H1 (cell line): ENCODE measurements around the gene STAT5A. TPM values are rescaled to one million over a fixed set of nuclear protein-coding genes. Genes with fewer than 3 reads are reported as not detected.

Experiments used
- CTCF ChIA-PET: fragments of 300-600 bp; sonication (Branson Sonifier 250); formaldehyde crosslinking; loops from one replicate; lab custom pipeline; 2021; ENCODE audit not compliant: partially characterized antibody; lab: Charles Lee
- POLR2A ChIA-PET: fragments of 300-600 bp; sonication (Branson Sonifier 250); formaldehyde crosslinking; loops from one replicate; lab custom pipeline; 2021; ENCODE audit warnings: inconsistent platforms; ENCODE audit not compliant: partially characterized antibody; lab: Charles Lee
- DNase-seq, 2 experiments: peaks; one replicate each; pipeline versions ENCODE4 v3.0.0 to v3.0.0-alpha.2; 2010 to 2022; ENCODE audit warnings: low spot score in 2 of 2, low read depth in 1 of 2, mixed read lengths in 1 of 2
- FAIRE-seq: peaks from 2 replicates; lab custom pipeline; 2011; peaks lifted over from hg19 to GRCh38; lab: Jason Lieb, UNC
- H2AFZ ChIP-seq: 2 replicates; pipeline ENCODE4 v1.8.1; 2012; ENCODE audit warnings: low read length, inconsistent platforms
- H2AK5ac ChIP-seq: 2 replicates; pipeline ENCODE4 v1.6.1; 2013; ENCODE audit warnings: low read depth, low read length
- H2BK120ac ChIP-seq: replicated peaks from 2 replicates; pipeline ENCODE3; 2013; ENCODE audit warnings: low read depth, low read length, inconsistent platforms
- H2BK12ac ChIP-seq: 2 replicates; pipeline ENCODE4 v1.6.1; 2013; ENCODE audit warnings: low read depth, low read length
- H2BK15ac ChIP-seq: 2 replicates; pipeline ENCODE4 v1.6.1; 2013; ENCODE audit warnings: low read length
- H2BK20ac ChIP-seq: 2 replicates; pipeline ENCODE4 v1.6.1; 2013; ENCODE audit warnings: low read length
- H2BK5ac ChIP-seq: 2 replicates; pipeline ENCODE4 v1.6.1; 2013; ENCODE audit warnings: low read depth, low read length
- H3K14ac ChIP-seq: 2 replicates; pipeline ENCODE4 v1.6.1; 2013; ENCODE audit warnings: inconsistent platforms; ENCODE audit not compliant: insufficient read length
- H3K18ac ChIP-seq: 2 replicates; pipeline ENCODE4 v1.6.1; 2013; ENCODE audit warnings: low read length; ENCODE audit errors: extremely low read depth
- H3K23ac ChIP-seq: 2 replicates; pipeline ENCODE4 v1.6.1; 2013; ENCODE audit warnings: inconsistent platforms; ENCODE audit not compliant: insufficient read length
- H3K23me2 ChIP-seq: 2 replicates; pipeline ENCODE4 v1.6.1; 2013; ENCODE audit warnings: low read depth, low read length
- H3K27ac ChIP-seq: 2 replicates; pipeline ENCODE4 v1.6.1; 2011; ENCODE audit warnings: low read depth, low read length, inconsistent platforms
- H3K27me3 ChIP-seq, 4 experiments: replicated peaks in 1 of 4; 1 replicate in 1 of 4; 2 replicates in 3 of 4; pipeline versions ENCODE4 v1.6.1 to v1.8.1; 2011 to 2013; ENCODE audit warnings: low read length in 3 of 4, mild to moderate bottlenecking in 3 of 4, inconsistent platforms in 2 of 4, mixed read lengths in 2 of 4, moderate library complexity in 1 of 4; ENCODE audit not compliant: control insufficient read depth in 3 of 4, insufficient read depth in 3 of 4; ENCODE audit errors: extremely low read depth in 1 of 4
- H3K36me3 ChIP-seq, 4 experiments: 2 replicates each; pipeline versions ENCODE4 v1.6.1 to v1.8.1; 2011 to 2013; ENCODE audit warnings: mild to moderate bottlenecking in 4 of 4, low read length in 3 of 4, moderate library complexity in 2 of 4, control low read depth in 1 of 4, inconsistent platforms in 1 of 4; ENCODE audit not compliant: insufficient read depth in 4 of 4, control insufficient read depth in 2 of 4
- H3K4ac ChIP-seq: replicated peaks from 2 replicates; pipeline ENCODE3; 2013; ENCODE audit warnings: low read length, low read depth, mixed read lengths, inconsistent platforms; ENCODE audit not compliant: insufficient read length
- H3K4me1 ChIP-seq, 4 experiments: replicated peaks in 1 of 4; 1 replicate in 1 of 4; 2 replicates in 3 of 4; pipeline versions ENCODE4 v1.6.1 to v1.8.1; 2011 to 2013; ENCODE audit warnings: low read length in 3 of 4, inconsistent platforms in 2 of 4, mixed read lengths in 1 of 4; ENCODE audit not compliant: insufficient read depth in 4 of 4, control insufficient read depth in 3 of 4
- H3K4me2 ChIP-seq, 2 experiments: 2 replicates each; pipeline versions ENCODE4 v1.6.1 to v1.8.1; 2011 to 2013; ENCODE audit warnings: low read depth in 2 of 2, low read length in 2 of 2, control low read depth in 1 of 2, inconsistent platforms in 1 of 2, mild to moderate bottlenecking in 1 of 2; ENCODE audit not compliant: insufficient read depth in 1 of 2
- H3K4me3 ChIP-seq, 4 experiments: fragments of 200-600, 300-600 bp in 1 of 4; sonication (generic), shearing (Covaris generic), sonication (Bioruptor Twin) in 1 of 4; 2 replicates each; pipeline versions ENCODE4 v1.5.1 to v1.8.1; 2011 to 2016; ENCODE audit warnings: low read length in 4 of 4, low read depth in 3 of 4, control low read depth in 2 of 4, inconsistent platforms in 2 of 4, mild to moderate bottlenecking in 2 of 4, mixed read lengths in 1 of 4, moderate library complexity in 1 of 4; ENCODE audit not compliant: insufficient read depth in 2 of 4; ENCODE audit errors: extremely low read depth in 1 of 4
- H3K56ac ChIP-seq: replicated peaks from 2 replicates; pipeline ENCODE3; 2013; ENCODE audit warnings: low read depth, mild to moderate bottlenecking, mixed read lengths, low read length, inconsistent platforms; ENCODE audit not compliant: insufficient read length
- H3K79me1 ChIP-seq: 2 replicates; pipeline ENCODE4 v1.6.1; 2013; ENCODE audit warnings: low read depth, low read length, control low read depth
- H3K79me2 ChIP-seq, 2 experiments: 2 replicates each; pipeline versions ENCODE4 v1.6.1 to v1.8.1; 2012 to 2013; ENCODE audit warnings: low read length in 2 of 2, mild to moderate bottlenecking in 2 of 2, inconsistent platforms in 1 of 2; ENCODE audit not compliant: insufficient read depth in 2 of 2, control insufficient read depth in 1 of 2
- H3K9ac ChIP-seq, 4 experiments: replicated peaks in 1 of 4; 1 replicate in 1 of 4; 2 replicates in 3 of 4; pipeline versions ENCODE4 v1.6.1 to v1.8.1; 2011 to 2013; ENCODE audit warnings: low read depth in 3 of 4, low read length in 3 of 4, control low read depth in 2 of 4, mild to moderate bottlenecking in 2 of 4, moderate library complexity in 2 of 4, inconsistent platforms in 1 of 4; ENCODE audit errors: extremely low read depth in 1 of 4
- H3K9me3 ChIP-seq, 2 experiments: 2 replicates each; pipeline versions ENCODE4 v1.6.1 to v1.8.1; 2012 to 2013; ENCODE audit warnings: mild to moderate bottlenecking in 2 of 2, moderate library complexity in 2 of 2, control low read depth in 1 of 2, inconsistent platforms in 1 of 2, low read depth in 1 of 2, low read length in 1 of 2, mixed read lengths in 1 of 2; ENCODE audit not compliant: insufficient read depth in 2 of 2
- H4K20me1 ChIP-seq, 2 experiments: replicated peaks in 1 of 2; 2 replicates each; pipeline versions ENCODE3 to v1.8.1; 2011 to 2013; ENCODE audit warnings: inconsistent platforms in 2 of 2, low read length in 2 of 2, mild to moderate bottlenecking in 1 of 2; ENCODE audit not compliant: insufficient read depth in 2 of 2, control insufficient read depth in 1 of 2
- H4K5ac ChIP-seq: 2 replicates; pipeline ENCODE4 v1.6.1; 2013; ENCODE audit warnings: low read length, low read depth, mixed read lengths, inconsistent platforms; ENCODE audit not compliant: insufficient read length
- H4K8ac ChIP-seq: 2 replicates; pipeline ENCODE4 v1.8.0; 2013; ENCODE audit warnings: mild to moderate bottlenecking, moderate library complexity, low read length, inconsistent platforms; ENCODE audit not compliant: insufficient read depth; ENCODE audit errors: extremely low read depth
- H4K91ac ChIP-seq: replicated peaks from 2 replicates; pipeline ENCODE3; 2013; ENCODE audit warnings: low read length, mixed read lengths, inconsistent platforms; ENCODE audit not compliant: insufficient read length
- JUN ChIP-seq: IDR thresholded peaks from 2 replicates; pipeline ENCODE4 v1.6.1; 2011; ENCODE audit warnings: low read depth, mild to moderate bottlenecking, improper control_type of control experiment, low read length
- KDM5A ChIP-seq: fragments of 200-600 bp; IDR thresholded peaks from 2 replicates; pipeline ENCODE4 v1.7.1; 2012; ENCODE audit warnings: mild to moderate bottlenecking, low read length, inconsistent platforms, mixed read lengths
- PHF8 ChIP-seq: fragments of 200-600 bp; sonication (generic); conservative IDR thresholded peaks from 2 replicates; pipeline ENCODE4 v1.7.1; 2012; ENCODE audit warnings: low read depth, mild to moderate bottlenecking, inconsistent platforms, low read length, moderate library complexity
- POU5F1 ChIP-seq: IDR thresholded peaks from 2 replicates; pipeline ENCODE4 v1.6.1; 2011; ENCODE audit warnings: low read depth, mild to moderate bottlenecking, low read length, moderate library complexity
- RAD21 ChIP-seq, 2 experiments: IDR thresholded peaks in 1 of 2; conservative IDR thresholded peaks in 1 of 2; 2 replicates each; pipeline ENCODE4 v1.6.1; 2011; ENCODE audit warnings: low read depth in 2 of 2, low read length in 2 of 2, improper control_type of control experiment in 1 of 2, inconsistent platforms in 1 of 2, mild to moderate bottlenecking in 1 of 2, moderate library complexity in 1 of 2
- RBBP5 ChIP-seq: IDR thresholded peaks from 2 replicates; pipeline ENCODE4 v1.7.1; 2012; ENCODE audit warnings: low read depth, mild to moderate bottlenecking, inconsistent platforms, low read length, moderate library complexity, borderline replicate concordance
- TCF12 ChIP-seq: IDR thresholded peaks from 2 replicates; pipeline ENCODE4 v1.6.1; 2011; ENCODE audit warnings: low read depth, mild to moderate bottlenecking, low read length
- TEAD4 ChIP-seq: IDR thresholded peaks from 2 replicates; pipeline ENCODE4 v1.6.1; 2012; ENCODE audit warnings: low read depth, low read length, inconsistent platforms, mixed read lengths
- YY1 ChIP-seq: IDR thresholded peaks from 2 replicates; pipeline ENCODE4 v1.6.1; 2011; ENCODE audit warnings: low read depth, mild to moderate bottlenecking, low read length
- WGBS, 2 experiments: shearing (Covaris generic) in 1 of 2; methylation state at CpG; one replicate each; pipeline versions ENCODE4 v1.1.6 to v1.1.7; 2013 to 2015; ENCODE audit warnings: low lambda C conversion rate in 2 of 2, mixed read lengths in 2 of 2, inconsistent platforms in 1 of 2, low coverage in 1 of 2, missing lambda C conversion rate in 1 of 2; ENCODE audit not compliant: insufficient replicate concordance in 2 of 2, insufficient coverage in 1 of 2, insufficient read length in 1 of 2; ENCODE audit errors: extremely low coverage in 1 of 2, missing lambda C conversion rate in 1 of 2; 5-methylcytosine and 5-hydroxymethylcytosine counted together
- polyA plus RNA-seq, 7 experiments: library from polyadenylated mRNA; depleted of rRNA in 3 of 7; stranded (reverse) in 5 of 7; unstranded in 2 of 7; fragments of >200 nt in 5 of 7; fragments of 200-250 nt in 2 of 7; gene quantifications; 1 replicate in 5 of 7; 2 replicates in 1 of 7; 4 replicates in 1 of 7; pipeline versions ENCODE4 v1.2.1 to v1.2.3, GENCODE V29; 2011 to 2013; ENCODE audit warnings: missing spikeins in 2 of 7, mixed read lengths in 2 of 7
- total RNA-seq: library from RNA; stranded (reverse); fragmentation: NEBNext Ultra II Directional; extraction: Animal tissue kit (Norgen Biotek cat#: 25700); gene quantifications from 2 replicates; pipeline ENCODE4 v1.2.1, GENCODE V29; 2021
- TF ChIP-seq, protein P1 (sequence below): IDR thresholded peaks from 2 replicates; pipeline ENCODE4 v1.6.1; 2012; ENCODE audit warnings: inconsistent platforms

Gene STAT5A
- total and polyA plus RNA-seq, 2 of the 8 experiments (the other 6 are each of a cell fraction or from before 2014, with no cell fraction given) = 4.2 to 5.4 TPM

DNA sequence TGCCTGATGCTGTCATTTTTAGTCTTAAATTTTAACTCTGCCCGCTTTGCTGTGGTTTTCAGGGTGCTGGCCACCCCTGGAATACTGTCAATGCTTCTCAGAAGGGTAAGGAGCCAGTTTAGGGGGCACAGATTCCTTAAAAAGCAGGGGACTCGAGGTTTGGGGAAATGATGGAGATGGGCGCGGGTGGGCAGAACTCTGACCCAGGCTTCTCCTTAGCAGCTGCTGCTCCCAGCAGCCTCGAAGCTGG, 23.7 kb downstream of the STAT5A start:
- Histone ChIP-seq H2AFZ (no peak overlapping the region), H2BK5ac (no peak overlapping the region), H4K5ac (no peak overlapping the region), H3K56ac (no peak overlapping the region), H3K27ac (no peak overlapping the region), H3K36me3 (peaks cover 2 to 19% (median 15%) of the 10 kb centered on the region in 4 experiments; a peak in 6 of 8 replicates), H3K79me2 (no peaks in the 10 kb centered on the region), H3K18ac (peak overlapping the region; percentile 19; the same call in 1 of the 2 replicates), H3K23me2 (no peaks in the 10 kb centered on the region), H4K8ac (no peak overlapping the region), H2BK15ac (no peak overlapping the region), H2BK20ac (no peak overlapping the region), H4K91ac (no peak overlapping the region), H3K27me3 (no peaks in the 10 kb centered on the region), H3K4me3 (peak overlapping the region in 3 of 4 experiments; percentile 13 to 46 (median 26); a peak in 3 of 8 replicates), H2BK12ac (no peak overlapping the region), H2AK5ac (no peak overlapping the region), H3K23ac (no peak overlapping the region), H3K4ac (no peak overlapping the region), H3K79me1 (no peaks in the 10 kb centered on the region; the same call in 1 of the 2 replicates), H3K4me2 (peak overlapping the region in 1 of 2 experiments; percentile 64; a peak in 2 of 4 replicates), H4K20me1 (peaks cover 0 to 3% of the 10 kb centered on the region in 2 experiments), H3K9me3 (no peaks in the 10 kb centered on the region), H2BK120ac (no peak overlapping the region), H3K4me1 (peaks cover 5 to 20% (median 8%) of the 10 kb centered on the region in 4 experiments; a peak in 6 of 7 replicates), H3K14ac (no peak overlapping the region), H3K9ac (no peak overlapping the region)
- ChIA-PET POLR2A (interaction anchor here (0.9 to 4.8 kb wide), 12 partner anchors 11 to 202 kb away, joined by 3 to 33 read pairs (median 4); partner anchors contain the start of genes STAT3 and STAT5A), CTCF (interaction anchor here (0.5 to 24.6 kb wide), 15 partner anchors 10 to 607 kb away, joined by 3 to 542 read pairs (median 3); no protein-coding TSS in a partner anchor)
- 60% methylated on average over 2 of the region's 5 CpGs; no CpG with 5 or more reads in 1 of the 2 experiments for WGBS, 2 experiments
- FAIRE-seq (no peak), DNase-seq (no peak)
- TF ChIP-seq JUN (no peak), KDM5A (no peak), TCF12 (no peak), RAD21 (IDR thresholded peaks at IDR 0.05 in 1 of 2, conservative IDR thresholded peaks at IDR 0.05 in 1 of 2; ENCODE audit: low read depth in 2 of 2, low read length in 2 of 2) (no peak), RBBP5 (no peak), PHF8 (no peak), POU5F1 (no peak), TEAD4 (no peak), YY1 (no peak)
- TF ChIP-seq, protein P1, sequence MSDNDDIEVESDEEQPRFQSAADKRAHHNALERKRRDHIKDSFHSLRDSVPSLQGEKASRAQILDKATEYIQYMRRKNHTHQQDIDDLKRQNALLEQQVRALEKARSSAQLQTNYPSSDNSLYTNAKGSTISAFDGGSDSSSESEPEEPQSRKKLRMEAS = no peak
